K562 (cell line): ENCODE data around the gene DMWD. TPM values are rescaled to one million over a fixed set of nuclear protein-coding genes. Genes with fewer than 3 reads are reported as not detected.

Experiments used
- ARID2 ChIP-seq: fragments of 450-650 bp; IDR thresholded peaks from 2 replicates; pipeline ENCODE4 v1.6.1; 2017; ENCODE audit warnings: antibody characterized with exemption, mild to moderate bottlenecking
- EP300 ChIP-seq: IDR thresholded peaks from 2 replicates; pipeline ENCODE4 v1.6.1; 2012; ENCODE audit warnings: low read length, improper control_type of control experiment
- NR2F6 ChIP-seq: fragments of 450-650 bp; formaldehyde crosslinking; IDR thresholded peaks from 2 replicates; pipeline ENCODE4 v1.4.0; 2020; ENCODE audit warnings: mild to moderate bottlenecking
- POLR2H ChIP-seq: IDR thresholded peaks from 2 replicates; pipeline ENCODE4 v1.6.1; 2016; ENCODE audit warnings: missing genetic modification characterization, low read depth, mild to moderate bottlenecking, control low read depth, missing compliant biosample characterization, moderate library complexity
- RBBP5 ChIP-seq: fragments of 200-600 bp; sonication (generic); IDR thresholded peaks from 2 replicates; pipeline ENCODE4 v1.6.1; 2012; ENCODE audit warnings: borderline replicate concordance, mild to moderate bottlenecking, low read length, control low read depth, inconsistent platforms; ENCODE audit not compliant: insufficient read depth, poor library complexity, severe bottlenecking
- ZBTB1 ChIP-seq: sonication (generic); formaldehyde crosslinking; IDR thresholded peaks from 2 replicates; pipeline ENCODE4 v1.8.1; 2023; ENCODE audit warnings: missing genetic modification reagents, low read depth, mild to moderate bottlenecking, borderline replicate concordance
- ZKSCAN8 ChIP-seq: fragments of 200-800 bp; sonication (Bioruptor generic); IDR thresholded peaks from 2 replicates; pipeline ENCODE4 v1.6.1; 2016; ENCODE audit warnings: missing genetic modification characterization, missing compliant biosample characterization
- ZNF57 ChIP-seq: fragments of 450-650 bp; formaldehyde crosslinking; IDR thresholded peaks from 2 replicates; pipeline ENCODE4 v1.4.0; 2020; ENCODE audit warnings: mild to moderate bottlenecking, moderate library complexity
- ZNF707 ChIP-seq: fragments of 250-450 bp; sonication (Bioruptor Pico); conservative IDR thresholded peaks from 2 replicates; pipeline ENCODE4 v1.8.0; 2022; ENCODE audit warnings: inconsistent platforms, mild to moderate bottlenecking, moderate library complexity
- ZNF717 ChIP-seq: fragments of 250-450 bp; sonication (Bioruptor Pico); IDR thresholded peaks from 2 replicates; pipeline ENCODE4 v1.5.0; 2021
- polyA plus RNA-seq, 8 experiments: library from polyadenylated mRNA; depleted of rRNA in 4 of 8; stranded (reverse) in 5 of 8; unstranded in 3 of 8; fragments of >200 nt; fragmentation: Nextera tagmentation in 2 of 8; fragmentation: Illumina TruSeq in 1 of 8; extraction: Ambion mirVana in 2 of 8; extraction: Trizol in 1 of 8; gene quantifications; 2 replicates each; pipeline versions ENCODE4 v1.2.1 to v1.2.3, GENCODE V29; 2011 to 2014; ENCODE audit warnings: inconsistent platforms in 1 of 8, missing spikeins in 1 of 8
- total RNA-seq, 7 experiments: library from RNA; depleted of rRNA in 6 of 7; stranded (reverse); fragments of >200 nt in 6 of 7; fragmentation: Illumina TruSeq in 2 of 7; extraction: Trizol in 2 of 7; gene quantifications; 2 replicates each; pipeline versions ENCODE4 v1.2.1 to v1.2.3, GENCODE V29; 2011 to 2021; ENCODE audit warnings: low replicate concordance in 1 of 7
- TF ChIP-seq, protein P1 (sequence below), 3 experiments: fragments of 200-800 bp in 1 of 3; sonication (Bioruptor generic) in 1 of 3; sonication (generic) in 1 of 3; formaldehyde crosslinking in 1 of 3; IDR thresholded peaks; 2 replicates each; pipeline versions ENCODE4 v1.6.1 to v1.8.0; 2016 to 2022; ENCODE audit warnings: mild to moderate bottlenecking in 2 of 3, missing compliant biosample characterization in 2 of 3, missing genetic modification characterization in 2 of 3, missing genetic modification reagents in 1 of 3
- TF ChIP-seq, protein P2 (sequence below): fragments of 250-450 bp; sonication (Bioruptor Pico); IDR thresholded peaks from 2 replicates; pipeline ENCODE4 v1.9.0; 2021; ENCODE audit warnings: mild to moderate bottlenecking, inconsistent platforms
- TF ChIP-seq, protein P3 (sequence below): fragments of 450-650 bp; IDR thresholded peaks from 2 replicates; pipeline ENCODE4 v1.6.1; 2016; ENCODE audit warnings: low read depth, mild to moderate bottlenecking, moderate library complexity
- TF ChIP-seq, protein P4 (sequence below): sonication (generic); formaldehyde crosslinking; IDR thresholded peaks from 2 replicates; pipeline ENCODE4 v1.8.0; 2023; ENCODE audit warnings: mild to moderate bottlenecking, missing genetic modification reagents

DMWD gene
- total and polyA plus RNA-seq, 9 of the 15 experiments (the other 6 are each of a cell fraction or from before 2014, with no cell fraction given) = 4.7 to 54.6 (median 19.0) TPM

DNA sequence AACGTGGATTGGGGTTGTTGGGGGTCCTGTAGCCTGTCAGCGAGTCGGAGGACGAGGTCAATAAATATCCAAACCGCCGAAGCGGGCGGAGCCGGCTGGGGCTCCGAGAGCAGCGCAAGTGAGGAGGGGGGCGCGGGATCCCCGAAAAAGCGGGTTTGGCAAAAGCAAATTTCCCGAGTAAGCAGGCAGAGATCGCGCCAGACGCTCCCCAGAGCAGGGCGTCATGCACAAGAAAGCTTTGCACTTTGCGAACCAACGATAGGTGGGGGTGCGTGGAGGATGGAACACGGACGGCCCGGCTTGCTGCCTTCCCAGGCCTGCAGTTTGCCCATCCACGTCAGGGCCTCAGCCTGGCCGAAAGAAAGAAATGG, 22.8 kb downstream of the DMWD start (continued):
- TF ChIP-seq, protein P1, sequence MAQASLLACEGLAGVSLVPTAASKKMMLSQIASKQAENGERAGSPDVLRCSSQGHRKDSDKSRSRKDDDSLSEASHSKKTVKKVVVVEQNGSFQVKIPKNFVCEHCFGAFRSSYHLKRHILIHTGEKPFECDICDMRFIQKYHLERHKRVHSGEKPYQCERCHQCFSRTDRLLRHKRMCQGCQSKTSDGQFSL (CRISPR knock-in tag; IDR thresholded peaks at IDR 0.05) = no peak
- TF ChIP-seq, protein P1 (tag; IDR thresholded peaks at IDR 0.05) = peak in 1 of 2 experiments; percentile 55; a peak in 1 of 4 replicates
- TF ChIP-seq ZNF717 (CRISPR knock-in tag) = 0 out of 2 replicates have a peak, but pooled peaks have one; percentile 60
- peak; percentile 11 for TF ChIP-seq RBBP5
- no peak for TF ChIP-seq EP300
- TF ChIP-seq, protein P2, sequence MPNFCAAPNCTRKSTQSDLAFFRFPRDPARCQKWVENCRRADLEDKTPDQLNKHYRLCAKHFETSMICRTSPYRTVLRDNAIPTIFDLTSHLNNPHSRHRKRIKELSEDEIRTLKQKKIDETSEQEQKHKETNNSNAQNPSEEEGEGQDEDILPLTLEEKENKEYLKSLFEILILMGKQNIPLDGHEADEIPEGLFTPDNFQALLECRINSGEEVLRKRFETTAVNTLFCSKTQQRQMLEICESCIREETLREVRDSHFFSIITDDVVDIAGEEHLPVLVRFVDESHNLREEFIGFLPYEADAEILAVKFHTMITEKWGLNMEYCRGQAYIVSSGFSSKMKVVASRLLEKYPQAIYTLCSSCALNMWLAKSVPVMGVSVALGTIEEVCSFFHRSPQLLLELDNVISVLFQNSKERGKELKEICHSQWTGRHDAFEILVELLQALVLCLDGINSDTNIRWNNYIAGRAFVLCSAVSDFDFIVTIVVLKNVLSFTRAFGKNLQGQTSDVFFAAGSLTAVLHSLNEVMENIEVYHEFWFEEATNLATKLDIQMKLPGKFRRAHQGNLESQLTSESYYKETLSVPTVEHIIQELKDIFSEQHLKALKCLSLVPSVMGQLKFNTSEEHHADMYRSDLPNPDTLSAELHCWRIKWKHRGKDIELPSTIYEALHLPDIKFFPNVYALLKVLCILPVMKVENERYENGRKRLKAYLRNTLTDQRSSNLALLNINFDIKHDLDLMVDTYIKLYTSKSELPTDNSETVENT (CRISPR knock-in tag) = no peak
- TF ChIP-seq, protein P3, sequence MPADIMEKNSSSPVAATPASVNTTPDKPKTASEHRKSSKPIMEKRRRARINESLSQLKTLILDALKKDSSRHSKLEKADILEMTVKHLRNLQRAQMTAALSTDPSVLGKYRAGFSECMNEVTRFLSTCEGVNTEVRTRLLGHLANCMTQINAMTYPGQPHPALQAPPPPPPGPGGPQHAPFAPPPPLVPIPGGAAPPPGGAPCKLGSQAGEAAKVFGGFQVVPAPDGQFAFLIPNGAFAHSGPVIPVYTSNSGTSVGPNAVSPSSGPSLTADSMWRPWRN = no peak
- TF ChIP-seq ZKSCAN8 (CRISPR knock-in tag) = no peak
- TF ChIP-seq ARID2 = no peak
- no peak for TF ChIP-seq ZNF707 (CRISPR knock-in tag)
- TF ChIP-seq ZNF57 (CRISPR knock-in tag) = peak; percentile 10; the same call in 1 of the 2 replicates
- TF ChIP-seq NR2F6 (CRISPR knock-in tag) = 0 out of 2 replicates have a peak, but pooled peaks have one; percentile 23
- TF ChIP-seq POLR2H = 0 out of 2 replicates have a peak, but pooled peaks have one; percentile 2
- TF ChIP-seq, protein P4, sequence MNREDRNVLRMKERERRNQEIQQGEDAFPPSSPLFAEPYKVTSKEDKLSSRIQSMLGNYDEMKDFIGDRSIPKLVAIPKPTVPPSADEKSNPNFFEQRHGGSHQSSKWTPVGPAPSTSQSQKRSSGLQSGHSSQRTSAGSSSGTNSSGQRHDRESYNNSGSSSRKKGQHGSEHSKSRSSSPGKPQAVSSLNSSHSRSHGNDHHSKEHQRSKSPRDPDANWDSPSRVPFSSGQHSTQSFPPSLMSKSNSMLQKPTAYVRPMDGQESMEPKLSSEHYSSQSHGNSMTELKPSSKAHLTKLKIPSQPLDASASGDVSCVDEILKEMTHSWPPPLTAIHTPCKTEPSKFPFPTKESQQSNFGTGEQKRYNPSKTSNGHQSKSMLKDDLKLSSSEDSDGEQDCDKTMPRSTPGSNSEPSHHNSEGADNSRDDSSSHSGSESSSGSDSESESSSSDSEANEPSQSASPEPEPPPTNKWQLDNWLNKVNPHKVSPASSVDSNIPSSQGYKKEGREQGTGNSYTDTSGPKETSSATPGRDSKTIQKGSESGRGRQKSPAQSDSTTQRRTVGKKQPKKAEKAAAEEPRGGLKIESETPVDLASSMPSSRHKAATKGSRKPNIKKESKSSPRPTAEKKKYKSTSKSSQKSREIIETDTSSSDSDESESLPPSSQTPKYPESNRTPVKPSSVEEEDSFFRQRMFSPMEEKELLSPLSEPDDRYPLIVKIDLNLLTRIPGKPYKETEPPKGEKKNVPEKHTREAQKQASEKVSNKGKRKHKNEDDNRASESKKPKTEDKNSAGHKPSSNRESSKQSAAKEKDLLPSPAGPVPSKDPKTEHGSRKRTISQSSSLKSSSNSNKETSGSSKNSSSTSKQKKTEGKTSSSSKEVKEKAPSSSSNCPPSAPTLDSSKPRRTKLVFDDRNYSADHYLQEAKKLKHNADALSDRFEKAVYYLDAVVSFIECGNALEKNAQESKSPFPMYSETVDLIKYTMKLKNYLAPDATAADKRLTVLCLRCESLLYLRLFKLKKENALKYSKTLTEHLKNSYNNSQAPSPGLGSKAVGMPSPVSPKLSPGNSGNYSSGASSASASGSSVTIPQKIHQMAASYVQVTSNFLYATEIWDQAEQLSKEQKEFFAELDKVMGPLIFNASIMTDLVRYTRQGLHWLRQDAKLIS = 0 out of 2 replicates have a peak, but pooled peaks have one; percentile 82
- TF ChIP-seq ZBTB1 (CRISPR knock-in tag) = 0 out of 2 replicates have a peak, but pooled peaks have one; percentile 53
- TF ChIP-seq, all 486 proteins: peak for 27
